ENCODE results near the gene LASP1. TPM values are rescaled to one million over a fixed set of nuclear protein-coding genes. Genes with fewer than 3 reads are reported as not detected.

Gene LASP1
- total and polyA plus RNA-seq, 2 of the 4 experiments (the other 2 are of a cell fraction), result 79.8 to 262 TPM

GRCh38 chr17:38908676-38909181, 38.9 kb downstream of the LASP1 start:
- H3K9me3 ChIP-seq (ENCODE audit: control insufficient read depth, insufficient read depth, low read length), result no peaks in the 10 kb centered on the region
- H3K56ac ChIP-seq (ENCODE audit: extremely low read depth, insufficient read depth, low read length), result no peak overlapping the region
- intact Hi-C loops (cut with micrococcal nuclease) (no loop called here), dilution Hi-C loops (cut with HindIII; ENCODE audit: low sequenced_read_pairs, unreplicated experiment) (no loop called here), in situ Hi-C loops (cut with MboI; ENCODE audit: low sequenced_read_pairs) (no loop called here)
- H3K14ac ChIP-seq (replicated peaks; ENCODE audit: low read depth, low read length), result no peak overlapping the region
- no peaks in the 10 kb centered on the region for H3K27me3 ChIP-seq (ENCODE audit: control insufficient read depth, insufficient read depth, low read length)
- H3K36me3 ChIP-seq (ENCODE audit: control insufficient read depth, insufficient read depth, low read length), result peaks cover 64% of the 10 kb centered on the region
- no peak overlapping the region for H3K23ac ChIP-seq (ENCODE audit: low read depth, low read length)
- no peak overlapping the region for H3K4ac ChIP-seq (ENCODE audit: low read depth, low read length)
- H2BK120ac ChIP-seq (ENCODE audit: low read depth, low read length), result no peak overlapping the region
- H4K20me1 ChIP-seq (ENCODE audit: insufficient read depth, low read length), result peaks cover 96% of the 10 kb centered on the region
- TF ChIP-seq RFX5 (IDR thresholded peaks at IDR 0.05; ENCODE audit: low read depth, low read length), result no peak
- no peak for TF ChIP-seq MAZ (IDR thresholded peaks at IDR 0.05; ENCODE audit: borderline replicate concordance, low read depth, low read length)
- TF ChIP-seq MAFK (IDR thresholded peaks at IDR 0.05; ENCODE audit: low read depth, low read length), result no peak
- TF ChIP-seq MXI1 (IDR thresholded peaks at IDR 0.05; ENCODE audit: borderline replicate concordance, low read depth, low read length), result no peak
- TF ChIP-seq CHD1 (IDR thresholded peaks at IDR 0.05; ENCODE audit: low read depth, low read length), result no peak
- no peak for TF ChIP-seq ELK1 (IDR thresholded peaks at IDR 0.05; ENCODE audit: borderline replicate concordance, low read depth, low read length)
- TF ChIP-seq POLR2A (IDR thresholded peaks at IDR 0.05; ENCODE audit: low read depth, low read length), result no peak
- no peak for TF ChIP-seq NFE2L2 (IDR thresholded peaks at IDR 0.05; ENCODE audit: low read depth, low read length)
- no peak for TF ChIP-seq USF2 (IDR thresholded peaks at IDR 0.05; ENCODE audit: low read depth, low read length)
- TF ChIP-seq CTCF (conservative IDR thresholded peaks at IDR 0.05; ENCODE audit: low read depth, low read length), result no peak
- no CpG with 5 or more reads among the region's 8 CpGs for WGBS, 2 experiments (ENCODE audit: extremely low coverage in 2 of 2, insufficient read length in 1 of 2)
- no peak overlapping the region for H3K4me3 ChIP-seq (ENCODE audit: insufficient read depth, low read depth, low read length)
- H2BK20ac ChIP-seq (ENCODE audit: low read depth, low read length), result no peak overlapping the region
- H4K5ac ChIP-seq (ENCODE audit: low read depth, low read length), result no peak overlapping the region
- no peak overlapping the region for H2AK9ac ChIP-seq (replicated peaks; ENCODE audit: low read depth, low read length, poor library complexity)
- no peak overlapping the region for H2AK5ac ChIP-seq (ENCODE audit: low read depth, low read length)
- H3K4me2 ChIP-seq (ENCODE audit: low read depth, low read length), result no peak overlapping the region
- ChIA-PET POLR2A (ENCODE audit: unreplicated experiment) (no interaction called here), CTCF (no interaction called here)
- peaks cover 12% of the 10 kb centered on the region for H3K4me1 ChIP-seq (ENCODE audit: control insufficient read depth, insufficient read depth, low read length)
- DNase-seq (no peak), ATAC-seq (ENCODE audit: low read depth) (no peak)
- no peak overlapping the region for H3K9ac ChIP-seq (ENCODE audit: low read depth, low read length)
- H3K18ac ChIP-seq (ENCODE audit: low read depth, low read length), result no peak overlapping the region
- H3K9me1 ChIP-seq (ENCODE audit: insufficient read depth, low read length), result peaks cover 40% of the 10 kb centered on the region
- H2AFZ ChIP-seq (replicated peaks; ENCODE audit: low read length, poor library complexity), result no peak overlapping the region
- H2BK5ac ChIP-seq (ENCODE audit: low read depth, low read length, poor library complexity, severe bottlenecking), result no peak overlapping the region
- no TSS peak for BruUV-seq (replicated peaks)
- H2BK15ac ChIP-seq (ENCODE audit: low read depth, low read length), result no peak overlapping the region
- peaks cover 48 to 89% of the 10 kb centered on the region in 2 experiments for H3K79me1 ChIP-seq (ENCODE audit: low read depth in 1 of 2, low read length in 2 of 2)
- H4K91ac ChIP-seq (ENCODE audit: insufficient read depth, low read depth, low read length), result no peak overlapping the region
- H4K8ac ChIP-seq (ENCODE audit: low read depth in 2 of 2, low read length in 2 of 2), result no peak overlapping the region
- no peak overlapping the region for H3K27ac ChIP-seq (ENCODE audit: insufficient read depth, low read length)

All from IMR-90 (cell line).